ENCODE data around the gene KIF4A.

GRCh38 chrX:70264784-70265183, 25.1 kb upstream of the KIF4A start:
- TF ChIP-seq ERG (CRISPR knock-in tag; IDR thresholded peaks at IDR 0.05) (no peak), ZNF263 (CRISPR knock-in tag; IDR thresholded peaks at IDR 0.05; ENCODE audit: low read depth) (no peak), ESRRA (CRISPR knock-in tag; IDR thresholded peaks at IDR 0.05; ENCODE audit: borderline replicate concordance) (no peak), TEAD4 (CRISPR knock-in tag; IDR thresholded peaks at IDR 0.05) (no peak), PRRX2 (CRISPR knock-in tag; IDR thresholded peaks at IDR 0.05) (no peak), NFE2L1 (CRISPR knock-in tag; IDR thresholded peaks at IDR 0.05) (no peak), AFF4 (CRISPR knock-in tag; IDR thresholded peaks at IDR 0.05; ENCODE audit: borderline replicate concordance) (no peak)
- TF ChIP-seq, protein P1, sequence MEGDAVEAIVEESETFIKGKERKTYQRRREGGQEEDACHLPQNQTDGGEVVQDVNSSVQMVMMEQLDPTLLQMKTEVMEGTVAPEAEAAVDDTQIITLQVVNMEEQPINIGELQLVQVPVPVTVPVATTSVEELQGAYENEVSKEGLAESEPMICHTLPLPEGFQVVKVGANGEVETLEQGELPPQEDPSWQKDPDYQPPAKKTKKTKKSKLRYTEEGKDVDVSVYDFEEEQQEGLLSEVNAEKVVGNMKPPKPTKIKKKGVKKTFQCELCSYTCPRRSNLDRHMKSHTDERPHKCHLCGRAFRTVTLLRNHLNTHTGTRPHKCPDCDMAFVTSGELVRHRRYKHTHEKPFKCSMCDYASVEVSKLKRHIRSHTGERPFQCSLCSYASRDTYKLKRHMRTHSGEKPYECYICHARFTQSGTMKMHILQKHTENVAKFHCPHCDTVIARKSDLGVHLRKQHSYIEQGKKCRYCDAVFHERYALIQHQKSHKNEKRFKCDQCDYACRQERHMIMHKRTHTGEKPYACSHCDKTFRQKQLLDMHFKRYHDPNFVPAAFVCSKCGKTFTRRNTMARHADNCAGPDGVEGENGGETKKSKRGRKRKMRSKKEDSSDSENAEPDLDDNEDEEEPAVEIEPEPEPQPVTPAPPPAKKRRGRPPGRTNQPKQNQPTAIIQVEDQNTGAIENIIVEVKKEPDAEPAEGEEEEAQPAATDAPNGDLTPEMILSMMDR (IDR thresholded peaks at IDR 0.05): no peak
- TF ChIP-seq, protein P2, sequence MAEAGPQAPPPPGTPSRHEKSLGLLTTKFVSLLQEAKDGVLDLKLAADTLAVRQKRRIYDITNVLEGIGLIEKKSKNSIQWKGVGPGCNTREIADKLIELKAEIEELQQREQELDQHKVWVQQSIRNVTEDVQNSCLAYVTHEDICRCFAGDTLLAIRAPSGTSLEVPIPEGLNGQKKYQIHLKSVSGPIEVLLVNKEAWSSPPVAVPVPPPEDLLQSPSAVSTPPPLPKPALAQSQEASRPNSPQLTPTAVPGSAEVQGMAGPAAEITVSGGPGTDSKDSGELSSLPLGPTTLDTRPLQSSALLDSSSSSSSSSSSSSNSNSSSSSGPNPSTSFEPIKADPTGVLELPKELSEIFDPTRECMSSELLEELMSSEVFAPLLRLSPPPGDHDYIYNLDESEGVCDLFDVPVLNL (CRISPR knock-in tag; IDR thresholded peaks at IDR 0.05; ENCODE audit: borderline replicate concordance, low read depth): no peak
